Activated T-helper 1 cell treated with anti-CD3 and anti-CD28 coated beads, Interleukin-2, amount 50 U/mL, for 16 hours (primary cell): ENCODE data around the gene BICD1.

Experiments used
- DNase-seq, 2 donors: peaks; one replicate each; pipeline ENCODE4 v3.0.0-alpha.2; 2020; ENCODE audit warnings: low read depth in 1 of 2, low spot score in 1 of 2

Gene BICD1

GRCh38 chr12:32334371-32334777 lies 227.7 kb downstream of the BICD1 start:
- DNase-seq, result no peak

- no peak for DNase-seq
Measured at GRCh38 chr12:32336261-32336660, 229.6 kb downstream of the BICD1 start.

GRCh38 chr12:32343496-32343895 lies 236.8 kb downstream of the BICD1 start:
- no peak for DNase-seq

GRCh38 chr12:32344047-32344446 lies 237.4 kb downstream of the BICD1 start:
- no peak for DNase-seq

GRCh38 chr12:32353540-32353939 lies 246.9 kb downstream of the BICD1 start:
- DNase-seq, result no peak

GRCh38 chr12:32357601-32358249 lies 251.1 kb downstream of the BICD1 start:
- DNase-seq, result no peak

- DNase-seq, result no peak
Measured at GRCh38 chr12:32360956-32361355, 254.3 kb downstream of the BICD1 start.

- no peak for DNase-seq
Measured at GRCh38 chr12:32362892-32363291, 256.2 kb downstream of the BICD1 start.

- DNase-seq, result no peak
Measured at GRCh38 chr12:32365473-32366064, 258.9 kb downstream of the BICD1 start.

GRCh38 chr12:32366714-32367113 lies 260.1 kb downstream of the BICD1 start:
- no peak for DNase-seq

GRCh38 chr12:32367381-32367780 lies 260.7 kb downstream of the BICD1 start:
- no peak for DNase-seq

GRCh38 chr12:32369202-32369601 lies 262.6 kb downstream of the BICD1 start:
- no peak for DNase-seq

GRCh38 chr12:32377344-32378055 lies 270.9 kb downstream of the BICD1 start:
- no peak for DNase-seq

GRCh38 chr12:32379213-32379612 lies 272.6 kb downstream of the BICD1 start:
- DNase-seq, result no peak

GRCh38 chr12:32379667-32380066 lies 273.0 kb downstream of the BICD1 start:
- DNase-seq, result no peak

GRCh38 chr12:32382226-32382625 lies 275.6 kb downstream of the BICD1 start:
- DNase-seq, result no peak

- no peak for DNase-seq
Measured at GRCh38 chr12:32390572-32391219, 284.0 kb downstream of the BICD1 start.

- no peak for DNase-seq
Measured at GRCh38 chr12:32395026-32395425, 288.4 kb downstream of the BICD1 start.

- DNase-seq, result no peak
Measured at GRCh38 chr12:32397696-32398095, 291.0 kb downstream of the BICD1 start.

GRCh38 chr12:32398181-32398580 lies 291.5 kb downstream of the BICD1 start:
- DNase-seq, result no peak

- no peak for DNase-seq
Measured at GRCh38 chr12:32398816-32399369, 292.2 kb downstream of the BICD1 start.
